Measurements from ENCODE around the gene CRYBB1.

CRYBB1 gene

DNA sequence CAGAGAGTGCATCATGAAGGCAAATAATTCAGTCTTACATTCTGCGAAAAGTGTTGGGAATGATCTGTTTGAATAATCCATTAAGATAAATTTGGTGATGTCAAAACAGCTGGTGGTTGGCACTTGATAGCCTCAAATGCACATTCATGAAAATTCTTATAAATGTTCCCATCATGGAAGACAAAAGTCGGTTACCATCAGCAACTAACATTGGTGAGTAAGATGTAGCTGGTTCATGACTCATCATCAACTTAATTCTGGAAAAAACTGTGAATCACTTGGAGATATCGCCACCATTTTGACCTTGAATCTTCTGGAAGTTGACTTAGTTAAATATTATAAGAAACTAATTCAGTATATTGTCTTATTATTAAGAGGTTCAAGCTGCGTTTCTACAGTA, 11.2 kb downstream of the CRYBB1 start:
- DNase-seq (ENCODE audit: low read depth): peak; percentile 76

DNA sequence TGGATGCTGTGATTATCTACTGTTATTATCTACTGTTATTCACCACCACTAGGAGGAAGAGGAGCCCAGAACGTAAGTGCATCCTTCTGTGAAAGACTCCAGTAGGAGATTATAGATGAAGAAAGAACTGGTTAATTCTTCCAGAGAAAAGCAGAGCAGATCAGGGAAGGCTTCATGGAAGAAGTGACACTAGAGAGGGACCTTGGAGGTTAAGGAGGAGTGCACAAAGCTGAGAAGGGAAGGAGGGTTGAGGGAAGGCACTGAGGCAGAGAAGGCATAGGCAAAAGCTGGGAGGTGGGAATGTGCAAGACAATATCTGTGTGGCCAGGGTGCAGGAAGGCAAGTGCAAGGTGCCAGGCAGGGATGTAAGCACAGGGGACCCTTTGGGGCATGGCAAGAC, 13.5 kb downstream of the CRYBB1 start:
- DNase-seq (ENCODE audit: low read depth): no peak

DNA sequence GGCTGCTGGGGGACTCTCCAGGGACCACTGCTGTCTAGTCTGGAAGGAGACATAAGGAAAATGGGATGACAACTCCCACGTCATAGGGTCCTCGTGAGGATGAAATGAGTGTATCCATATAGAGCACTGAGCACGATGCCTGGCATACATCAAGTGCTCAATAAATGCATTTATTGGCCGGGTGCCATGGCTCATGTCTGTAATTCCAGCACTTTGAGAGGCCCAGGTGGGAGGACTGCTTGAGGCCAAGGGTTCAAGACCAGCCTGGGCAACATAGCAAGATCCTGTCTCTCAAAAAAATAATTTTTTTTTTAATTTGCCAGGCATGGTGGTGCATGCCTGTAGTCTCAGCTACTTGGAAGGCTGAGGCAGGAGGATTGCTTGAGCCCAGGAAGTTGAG, 15.7 kb downstream of the CRYBB1 start:
- no peak for DNase-seq (ENCODE audit: low read depth)

GRCh38 chr22:26601726-26602125, 16.1 kb downstream of the CRYBB1 start:
- DNase-seq (ENCODE audit: low read depth): no peak

DNA sequence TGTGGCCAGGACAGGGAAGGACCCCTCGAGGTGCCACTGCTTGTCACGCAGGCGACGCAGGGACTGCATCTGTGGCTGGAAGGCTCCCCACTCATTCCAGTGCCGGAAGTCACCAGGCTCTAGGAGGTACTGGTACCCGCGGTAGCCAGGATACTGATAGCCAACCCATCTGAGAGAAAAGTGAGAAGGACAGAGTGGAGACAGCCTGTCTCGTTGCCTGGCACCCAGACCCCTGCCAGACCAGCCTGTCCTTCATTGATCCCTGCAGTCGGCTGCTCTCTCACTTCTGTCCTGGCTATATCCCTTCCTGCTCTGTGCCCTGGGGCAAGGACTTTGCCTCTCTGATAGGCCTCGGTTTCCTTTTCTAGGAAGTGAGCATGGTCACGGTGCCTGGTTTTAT, 18.3 kb downstream of the CRYBB1 start:
- DNase-seq (ENCODE audit: low read depth): no peak

GRCh38 chr22:26597480-26597879, 20.3 kb downstream of the CRYBB1 start:
- no peak for DNase-seq (ENCODE audit: low read depth)

DNA sequence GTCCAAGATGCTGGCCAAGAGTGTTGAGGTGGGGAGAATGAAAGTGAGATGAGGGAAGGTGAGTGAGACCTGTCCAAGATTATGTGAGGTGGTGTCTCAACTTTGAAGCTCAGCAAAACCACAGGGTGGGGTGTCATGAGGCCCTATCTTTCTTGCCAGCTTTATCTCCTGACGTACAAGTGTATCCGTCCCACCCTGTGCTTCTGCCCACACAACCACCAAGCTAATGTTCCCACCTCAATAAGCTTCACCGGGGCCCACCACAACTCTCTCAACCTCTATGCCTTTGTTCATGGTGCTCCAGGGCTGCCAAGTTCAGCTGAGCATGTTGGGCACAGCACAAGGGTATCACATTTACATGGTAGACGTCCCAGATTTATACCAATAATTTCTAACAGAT, 20.8 kb downstream of the CRYBB1 start:
- DNase-seq (ENCODE audit: low read depth): no peak

GRCh38 chr22:26593763-26594162, 24.1 kb downstream of the CRYBB1 start:
- DNase-seq (ENCODE audit: low read depth): no peak

- no peak for DNase-seq (ENCODE audit: low read depth)
Observed at GRCh38 chr22:26592421-26592891, 25.4 kb downstream of the CRYBB1 start.

DNA sequence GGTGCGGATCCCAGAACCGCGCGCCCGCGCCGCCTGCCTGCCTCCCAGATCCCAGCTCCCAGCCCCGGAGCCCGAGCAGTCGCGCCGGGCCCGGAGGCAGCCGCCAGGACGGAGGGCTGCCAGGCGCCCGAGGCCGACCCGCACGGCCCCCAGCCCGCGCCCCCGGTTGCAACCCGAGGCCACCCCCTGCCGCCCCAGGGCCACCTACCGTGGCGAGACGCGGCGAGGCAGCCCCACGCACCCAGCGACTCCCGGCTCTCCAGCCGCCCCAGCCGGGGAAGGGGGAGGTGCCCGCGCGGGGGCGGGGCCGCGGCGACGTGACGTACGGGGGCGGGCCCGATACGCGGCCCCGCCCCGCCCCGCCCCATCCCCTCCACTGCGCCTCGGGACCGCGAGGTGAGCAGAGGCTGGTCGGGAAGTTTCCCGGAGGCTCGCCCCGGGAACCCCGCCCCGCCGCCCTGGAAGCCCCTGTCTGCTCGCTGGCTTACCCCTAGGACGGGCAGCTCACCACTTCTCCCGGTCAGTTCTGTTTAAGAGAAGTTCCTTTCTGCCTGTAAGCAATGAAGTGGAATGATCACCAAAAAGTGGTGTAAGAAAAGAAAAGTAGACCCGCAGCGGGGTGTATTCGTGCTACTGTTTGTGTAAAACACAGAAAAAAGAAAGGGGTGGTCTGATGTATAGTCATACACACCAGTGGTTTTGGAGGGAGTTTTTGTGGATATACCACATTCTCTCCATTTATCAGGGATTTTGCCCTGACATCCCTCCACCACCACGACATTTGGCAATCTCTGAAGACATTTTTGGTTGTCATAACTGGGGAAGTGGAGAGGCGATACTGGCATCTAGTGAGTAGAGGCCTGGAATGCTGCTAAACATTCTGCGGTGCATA, 27.7 kb downstream of the CRYBB1 start, which contains the start of gene TPST2:
TPST2 (minus strand) TSS at position 288 of the 892 bp plus-strand sequence. CDS start 48,502 bp downstream, outside the sequence.
- peak; percentile 71 for DNase-seq (ENCODE audit: low read depth)

GRCh38 chr22:26589367-26589844, 28.4 kb downstream of the CRYBB1 start:
- peak; percentile 4 for DNase-seq (ENCODE audit: low read depth)

DNA sequence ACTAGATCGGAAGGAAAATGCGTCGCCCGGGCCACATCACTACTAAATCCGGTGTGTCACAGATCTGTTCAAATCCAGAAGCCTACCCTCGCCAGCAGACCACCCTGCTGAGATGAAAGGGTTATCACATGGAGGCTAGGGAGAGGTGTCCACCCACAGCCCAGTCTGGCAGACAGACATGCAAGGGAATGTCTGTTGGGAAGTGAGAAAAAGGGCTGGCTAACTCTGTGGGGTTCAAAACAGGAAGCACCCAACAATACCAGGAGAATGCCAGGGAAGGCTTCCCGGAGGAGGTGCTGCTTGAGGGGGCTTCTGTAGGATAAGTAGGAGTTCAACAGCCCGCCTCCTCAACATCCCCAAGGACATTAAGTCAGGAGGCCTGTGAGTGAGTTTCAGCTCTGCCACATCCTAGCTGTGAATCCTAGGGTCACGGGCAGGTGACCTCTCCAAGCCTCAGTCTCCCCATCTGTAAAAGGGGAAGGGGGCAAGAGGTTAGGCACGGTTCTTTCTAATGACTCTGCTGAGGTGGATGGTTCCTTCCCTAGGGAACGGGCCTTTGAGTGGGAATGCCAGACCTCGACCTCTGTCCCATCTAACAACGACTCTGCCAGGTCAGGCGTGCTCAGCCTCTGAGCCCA, 29.0 kb downstream of the CRYBB1 start:
- DNase-seq (ENCODE audit: low read depth): no peak

DNA sequence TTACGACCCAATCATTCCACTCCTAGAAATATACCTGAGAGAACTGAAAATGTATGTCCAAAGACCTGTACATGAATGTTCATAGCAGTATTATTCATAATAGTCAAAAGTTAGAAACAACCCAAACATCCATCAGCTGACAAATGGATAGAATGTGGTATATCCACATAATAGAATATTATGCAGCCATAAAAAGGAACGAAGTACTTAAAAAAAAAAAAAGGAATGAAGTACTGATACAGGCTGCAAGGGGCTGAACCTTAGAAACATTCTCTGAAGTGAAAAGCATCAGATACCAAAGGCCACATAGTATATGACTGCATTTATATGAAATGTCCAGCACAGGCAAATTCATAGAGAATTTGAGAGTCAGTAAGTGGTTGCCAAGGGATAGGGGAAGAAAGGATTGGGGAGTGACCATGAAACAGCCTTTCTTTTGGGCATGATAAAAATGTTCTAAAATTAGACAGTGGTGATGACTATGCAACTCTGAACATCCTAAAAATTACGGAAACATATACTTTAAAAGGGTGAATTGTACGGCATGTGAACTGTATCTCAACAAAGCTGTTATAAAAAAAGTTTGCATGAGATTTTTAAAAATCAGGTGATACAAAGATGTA, 29.7 kb downstream of the CRYBB1 start:
- no peak for DNase-seq (ENCODE audit: low read depth)

DNA sequence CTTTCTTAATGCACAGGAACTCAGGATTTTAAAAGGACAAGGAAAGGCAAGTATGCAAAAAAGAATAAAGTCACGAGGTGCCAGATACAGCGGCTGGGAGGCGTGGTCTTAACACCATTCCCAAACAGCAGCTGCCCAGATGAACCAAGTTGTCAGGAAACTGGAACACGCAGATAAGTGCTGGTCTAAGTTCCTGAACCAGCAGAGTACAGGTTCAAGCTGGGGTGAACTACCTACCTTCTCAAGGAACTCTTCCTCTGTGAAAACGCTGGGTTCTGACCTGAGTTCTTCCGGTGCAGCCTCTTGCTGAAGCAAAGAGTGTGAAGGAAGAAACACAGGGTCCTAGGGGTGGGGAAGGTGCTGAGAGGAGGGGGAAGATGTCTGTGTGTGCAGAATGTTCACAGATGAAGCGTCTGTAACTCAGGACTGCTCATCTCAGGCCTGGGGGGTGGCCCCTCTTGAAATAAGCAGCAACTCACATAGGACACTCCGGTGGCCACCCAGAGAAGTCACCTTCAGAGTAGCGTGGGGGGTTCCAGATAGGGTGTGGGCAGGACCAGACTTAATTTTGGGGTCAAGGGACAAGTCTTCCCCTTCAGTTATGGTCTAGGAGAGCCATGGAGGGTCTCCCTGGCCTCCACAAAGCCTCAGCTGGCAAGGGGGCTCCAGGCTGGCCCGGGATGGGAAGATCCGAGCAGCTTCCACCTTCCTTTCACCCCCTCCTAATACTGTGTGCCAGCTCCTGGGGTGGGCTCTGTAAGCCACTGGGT, 31.1 kb downstream of the CRYBB1 start:
- no peak for DNase-seq (ENCODE audit: low read depth)

DNA sequence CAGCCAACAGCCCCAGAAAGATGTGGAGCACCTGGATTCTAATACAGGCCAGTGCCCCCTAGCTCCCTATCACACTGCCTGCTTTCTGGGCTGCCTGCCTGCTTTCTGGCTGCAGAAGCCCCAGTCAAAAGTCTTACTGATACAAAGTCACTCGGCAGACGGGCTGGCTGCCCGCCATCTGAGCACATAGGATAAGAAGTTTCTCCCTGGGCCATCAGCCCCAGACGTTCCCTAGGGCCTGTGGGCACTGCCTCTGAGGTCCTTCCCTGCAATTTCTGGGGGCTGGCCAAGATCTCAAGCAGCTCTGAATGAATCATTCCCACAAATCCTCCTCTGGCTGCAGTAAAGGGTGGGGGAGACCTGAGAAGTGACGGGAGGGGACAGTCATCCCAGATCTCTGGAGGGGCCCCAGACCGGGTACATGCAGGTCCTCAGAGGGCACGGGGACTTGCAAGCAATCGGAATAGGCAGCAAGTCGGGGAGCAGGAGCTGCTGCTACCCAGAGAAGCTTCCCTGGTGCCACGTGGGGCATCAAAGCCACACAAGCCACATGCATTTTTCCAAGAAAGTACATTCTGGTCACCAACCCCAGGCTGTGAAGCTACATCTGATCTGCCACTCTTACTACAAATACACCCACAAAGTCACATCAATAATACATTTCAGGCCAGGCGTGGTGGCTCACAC, 32.6 kb downstream of the CRYBB1 start:
- DNase-seq (ENCODE audit: low read depth): peak; percentile 67

- DNase-seq (ENCODE audit: low read depth): no peak
Observed at GRCh38 chr22:26584010-26584409, 33.8 kb downstream of the CRYBB1 start.

DNA sequence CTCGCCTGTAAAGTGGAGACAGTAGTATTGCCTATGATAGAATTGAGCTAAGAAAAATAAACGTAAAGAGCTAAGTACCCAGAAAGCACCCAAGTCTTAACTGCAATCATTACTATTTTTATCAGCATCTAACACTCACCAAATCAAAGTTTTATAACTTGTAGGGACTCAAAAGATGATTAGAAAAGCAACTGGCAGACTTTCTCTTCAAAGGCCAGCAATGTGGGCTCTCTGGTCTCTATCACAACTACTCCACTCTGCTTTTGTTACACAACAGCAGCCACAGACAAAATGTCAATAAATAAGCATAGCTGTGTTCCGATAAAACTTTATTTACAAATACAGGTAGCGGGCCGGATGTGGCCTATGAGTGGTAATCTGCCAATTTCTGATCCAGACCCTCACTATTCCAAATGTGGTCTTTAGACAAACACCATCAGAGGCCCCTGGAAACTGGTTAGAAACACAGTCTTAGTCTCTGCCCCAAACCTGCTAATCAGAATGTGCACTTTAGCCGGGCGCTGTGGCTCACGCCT, 36.1 kb downstream of the CRYBB1 start:
- no peak for DNase-seq (ENCODE audit: low read depth)

- no peak for DNase-seq (ENCODE audit: low read depth)
Observed at GRCh38 chr22:26581026-26581425, 36.8 kb downstream of the CRYBB1 start.

GRCh38 chr22:26580240-26580962, 37.4 kb downstream of the CRYBB1 start:
- no peak for DNase-seq (ENCODE audit: low read depth)

- DNase-seq (ENCODE audit: low read depth): no peak
Observed at GRCh38 chr22:26579331-26579886, 38.4 kb downstream of the CRYBB1 start.

Data from iris pigment epithelial cell (primary cell).